Measurements from ENCODE around the gene TMOD4. TPM values are rescaled to one million over a fixed set of nuclear protein-coding genes. Genes with fewer than 3 reads are reported as not detected.

The TMOD4 gene
- total RNA-seq, 2 experiments from 2014 or later = 1.4 TPM; not detected in 1

- POLR2A ChIA-PET = no interaction called here
- BruUV-seq (replicated peaks) = no TSS peak
- H3K9me2 ChIP-seq (ENCODE audit: insufficient read depth, low read length) = no peaks in the 10 kb centered on the region
- CTCF ChIA-PET (ENCODE audit: unreplicated experiment) = no interaction called here
- H3K9me3 ChIP-seq (ENCODE audit: low read length) = no peaks in the 10 kb centered on the region
- intact Hi-C loops (cut with micrococcal nuclease; ENCODE audit: unreplicated experiment) = no loop called here
- H2AFZ ChIP-seq (ENCODE audit: low read length) = no peak overlapping the region
- no peaks in the 10 kb centered on the region for H4K20me1 ChIP-seq (ENCODE audit: insufficient read depth, low read length)
- H3K4me2 ChIP-seq (ENCODE audit: low read length) = no peak overlapping the region
- H3K79me2 ChIP-seq (ENCODE audit: insufficient read depth, low read depth, low read length) = no peaks in the 10 kb centered on the region
- DNase-seq (ENCODE audit: low spot score) = no peak
- no peak overlapping the region for H3K27ac ChIP-seq (ENCODE audit: low read depth, low read length, poor library complexity, severe bottlenecking)
- no peaks in the 10 kb centered on the region for H3K4me1 ChIP-seq (ENCODE audit: insufficient read depth, low read length, poor library complexity, severe bottlenecking)
- TF ChIP-seq EZH2phosphoT487 (IDR thresholded peaks at IDR 0.05; ENCODE audit: borderline replicate concordance, low read depth, low read length) = no peak
- TF ChIP-seq, protein P1, sequence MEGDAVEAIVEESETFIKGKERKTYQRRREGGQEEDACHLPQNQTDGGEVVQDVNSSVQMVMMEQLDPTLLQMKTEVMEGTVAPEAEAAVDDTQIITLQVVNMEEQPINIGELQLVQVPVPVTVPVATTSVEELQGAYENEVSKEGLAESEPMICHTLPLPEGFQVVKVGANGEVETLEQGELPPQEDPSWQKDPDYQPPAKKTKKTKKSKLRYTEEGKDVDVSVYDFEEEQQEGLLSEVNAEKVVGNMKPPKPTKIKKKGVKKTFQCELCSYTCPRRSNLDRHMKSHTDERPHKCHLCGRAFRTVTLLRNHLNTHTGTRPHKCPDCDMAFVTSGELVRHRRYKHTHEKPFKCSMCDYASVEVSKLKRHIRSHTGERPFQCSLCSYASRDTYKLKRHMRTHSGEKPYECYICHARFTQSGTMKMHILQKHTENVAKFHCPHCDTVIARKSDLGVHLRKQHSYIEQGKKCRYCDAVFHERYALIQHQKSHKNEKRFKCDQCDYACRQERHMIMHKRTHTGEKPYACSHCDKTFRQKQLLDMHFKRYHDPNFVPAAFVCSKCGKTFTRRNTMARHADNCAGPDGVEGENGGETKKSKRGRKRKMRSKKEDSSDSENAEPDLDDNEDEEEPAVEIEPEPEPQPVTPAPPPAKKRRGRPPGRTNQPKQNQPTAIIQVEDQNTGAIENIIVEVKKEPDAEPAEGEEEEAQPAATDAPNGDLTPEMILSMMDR (conservative IDR thresholded peaks at IDR 0.05; ENCODE audit: low read length) = no peak
- H3K36me3 ChIP-seq (ENCODE audit: insufficient read depth, low read length) = no peaks in the 10 kb centered on the region
- no peak overlapping the region for H3K4me3 ChIP-seq (ENCODE audit: low read depth, low read length, poor library complexity, severe bottlenecking)
Measured at GRCh38 chr1:151134396-151134795, 41.4 kb downstream of the TMOD4 start.

- Histone ChIP-seq H3K27ac (ENCODE audit: low read depth, low read length, poor library complexity, severe bottlenecking) (no peak overlapping the region), H3K79me2 (ENCODE audit: insufficient read depth, low read depth, low read length) (no peaks in the 10 kb centered on the region), H2AFZ (ENCODE audit: low read length) (no peak overlapping the region), H3K9me2 (ENCODE audit: insufficient read depth, low read length) (no peaks in the 10 kb centered on the region), H3K4me2 (ENCODE audit: low read length) (no peak overlapping the region), H3K36me3 (ENCODE audit: insufficient read depth, low read length) (no peaks in the 10 kb centered on the region), H3K4me3 (ENCODE audit: low read depth, low read length, poor library complexity, severe bottlenecking) (no peak overlapping the region), H3K4me1 (ENCODE audit: insufficient read depth, low read length, poor library complexity, severe bottlenecking) (no peaks in the 10 kb centered on the region), H4K20me1 (ENCODE audit: insufficient read depth, low read length) (no peaks in the 10 kb centered on the region), H3K9me3 (ENCODE audit: low read length) (no peaks in the 10 kb centered on the region)
- BruUV-seq (replicated peaks) = no TSS peak
- ChIA-PET POLR2A (no interaction called here), CTCF (ENCODE audit: unreplicated experiment) (no interaction called here)
- intact Hi-C loops (cut with micrococcal nuclease; ENCODE audit: unreplicated experiment) = no loop called here
- DNase-seq (ENCODE audit: low spot score) = no peak
- TF ChIP-seq, protein P1 (conservative IDR thresholded peaks at IDR 0.05; ENCODE audit: low read length) = no peak
- TF ChIP-seq EZH2phosphoT487 (IDR thresholded peaks at IDR 0.05; ENCODE audit: borderline replicate concordance, low read depth, low read length) = no peak
Measured at GRCh38 chr1:151133018-151133806, 42.6 kb downstream of the TMOD4 start.

DNA sequence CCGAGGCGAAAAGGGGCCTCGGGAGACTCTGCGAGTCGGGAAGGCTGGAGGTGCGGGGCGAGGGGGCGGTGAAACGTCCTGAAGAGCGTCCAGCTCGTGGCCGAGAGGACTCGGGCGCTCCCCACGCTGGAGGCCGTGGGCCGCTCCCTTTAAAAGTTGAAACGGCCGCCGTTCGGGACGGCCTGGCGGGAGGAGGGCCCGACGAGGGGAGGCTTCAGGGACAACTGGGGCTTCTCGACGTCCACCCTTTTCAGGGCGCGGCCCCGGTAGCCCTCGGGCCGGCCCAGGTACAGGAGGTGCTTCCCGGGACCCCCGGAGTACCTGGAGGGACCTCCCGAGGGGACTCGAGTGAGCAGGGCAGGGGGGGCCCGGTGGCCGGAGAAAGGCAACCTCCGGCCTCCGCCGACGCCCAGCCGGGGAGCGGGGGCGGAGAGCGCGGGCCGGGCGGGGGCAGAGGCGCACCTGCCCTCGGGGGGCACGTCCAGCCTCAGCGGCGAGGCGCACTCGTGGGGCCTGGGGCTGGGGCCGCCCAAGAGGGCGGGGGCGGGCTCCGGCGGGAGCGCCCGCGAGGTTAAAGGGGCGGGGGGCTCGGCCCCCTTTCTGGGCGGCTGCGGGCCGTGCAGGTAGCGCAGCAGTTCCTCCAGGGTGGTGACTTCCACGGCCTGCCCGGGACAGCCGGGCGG lies 43.3 kb downstream of the TMOD4 start:
- Histone ChIP-seq H3K9me3 (ENCODE audit: low read length) (no peaks in the 10 kb centered on the region), H3K36me3 (ENCODE audit: insufficient read depth, low read length) (no peaks in the 10 kb centered on the region), H4K20me1 (ENCODE audit: insufficient read depth, low read length) (no peaks in the 10 kb centered on the region), H2AFZ (ENCODE audit: low read length) (no peak overlapping the region), H3K79me2 (ENCODE audit: insufficient read depth, low read depth, low read length) (no peaks in the 10 kb centered on the region), H3K9me2 (ENCODE audit: insufficient read depth, low read length) (no peaks in the 10 kb centered on the region), H3K4me1 (ENCODE audit: insufficient read depth, low read length, poor library complexity, severe bottlenecking) (no peaks in the 10 kb centered on the region), H3K4me2 (ENCODE audit: low read length) (no peak overlapping the region), H3K27ac (ENCODE audit: low read depth, low read length, poor library complexity, severe bottlenecking) (no peak overlapping the region), H3K4me3 (ENCODE audit: low read depth, low read length, poor library complexity, severe bottlenecking) (no peak overlapping the region)
- no TSS peak for BruUV-seq (replicated peaks)
- intact Hi-C loops (cut with micrococcal nuclease; ENCODE audit: unreplicated experiment) = no loop called here
- TF ChIP-seq, protein P1 (conservative IDR thresholded peaks at IDR 0.05; ENCODE audit: low read length) = no peak
- no peak for TF ChIP-seq EZH2phosphoT487 (IDR thresholded peaks at IDR 0.05; ENCODE audit: borderline replicate concordance, low read depth, low read length)
- DNase-seq (ENCODE audit: low spot score) = no peak
- ChIA-PET POLR2A (no interaction called here), CTCF (ENCODE audit: unreplicated experiment) (no interaction called here)

Data from OCI-LY7 (cell line).